Left lobe of liver (tissue), 2 donors: ENCODE measurements around the gene SEC22C. TPM values are rescaled to one million over a fixed set of nuclear protein-coding genes. Genes with fewer than 3 reads are reported as not detected.

Experiments used
- ATAC-seq: fragments of 200-7000 bp; cut with Tn5 transposase; one replicate; pipeline ENCODE4 v1.9.1; 2020; ENCODE audit warnings: mild to moderate bottlenecking, moderate library complexity
- DNase-seq: peaks from one replicate; pipeline ENCODE4 v3.0.0-alpha.2; 2020; ENCODE audit warnings: low spot score
- total RNA-seq: library from RNA; stranded (reverse); gene quantifications from one replicate; pipeline ENCODE4 v1.2.1, GENCODE V29; 2021
- donor health status: DM: no; HTN: no; CAD: no; lungs with moderate emphysema.
- donor health status: DM: no; HTN: yes; CAD: no.

Gene SEC22C
- total RNA-seq, 1 donor from 2014 or later: 14.2 TPM

DNA sequence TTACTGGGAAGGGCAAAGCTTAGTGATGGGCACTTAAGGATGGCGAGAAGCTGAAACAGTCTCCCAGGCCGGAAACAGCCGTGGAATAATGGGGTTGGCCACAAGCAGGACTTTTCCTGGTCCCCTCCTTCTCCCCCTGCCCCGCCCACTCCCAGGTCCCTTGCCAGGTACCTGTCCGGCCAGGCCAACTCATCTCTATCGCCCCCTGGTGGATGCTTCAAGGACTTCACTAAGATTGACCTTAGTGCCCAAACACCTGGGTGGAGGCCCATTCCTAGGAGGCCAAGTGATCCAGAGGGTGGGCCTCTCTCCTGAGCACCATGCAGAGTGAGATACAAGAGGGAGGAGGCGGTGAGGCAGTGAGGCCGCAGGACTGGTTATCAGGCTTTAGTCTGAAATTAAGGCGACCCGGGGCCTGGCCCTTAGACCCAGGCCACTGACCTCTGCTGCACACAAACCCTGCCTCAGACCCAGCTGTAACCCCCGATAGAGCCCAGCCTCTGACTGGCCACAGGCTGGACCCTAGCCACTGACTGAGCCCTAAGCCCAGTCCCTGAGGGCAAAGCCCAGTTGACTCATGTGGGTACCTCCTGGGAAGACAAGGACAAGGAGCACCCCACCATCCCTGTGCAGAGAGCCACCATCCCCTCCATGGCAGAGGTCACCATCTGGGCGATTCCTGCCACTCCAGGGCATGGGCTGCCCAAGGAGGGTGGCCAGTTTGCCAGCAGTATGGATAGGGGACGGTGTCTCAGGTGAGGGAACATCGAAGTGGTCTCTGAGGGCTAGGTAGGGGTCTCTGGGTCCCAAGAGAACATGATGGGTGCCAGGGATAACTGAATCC, 41.7 kb downstream of the SEC22C start:
- DNase-seq: peak; percentile 72
- ATAC-seq: peak; percentile 66

GRCh38 chr3:42537350-42537749, 44.4 kb downstream of the SEC22C start:
- ATAC-seq (no peak), DNase-seq (no peak)

- ATAC-seq (peak; percentile 75), DNase-seq (no peak)
Observed at GRCh38 chr3:42535981-42536784, 45.6 kb downstream of the SEC22C start.

- no peak for DNase-seq
Observed at GRCh38 chr3:42533161-42533897, 48.4 kb downstream of the SEC22C start.

GRCh38 chr3:42532229-42532628, 49.5 kb downstream of the SEC22C start:
- DNase-seq (no peak), ATAC-seq (no peak)

More at GRCh38 chr3:42533161-42533897, 48.4 kb downstream of the SEC22C start:
- ATAC-seq: no peak

DNA sequence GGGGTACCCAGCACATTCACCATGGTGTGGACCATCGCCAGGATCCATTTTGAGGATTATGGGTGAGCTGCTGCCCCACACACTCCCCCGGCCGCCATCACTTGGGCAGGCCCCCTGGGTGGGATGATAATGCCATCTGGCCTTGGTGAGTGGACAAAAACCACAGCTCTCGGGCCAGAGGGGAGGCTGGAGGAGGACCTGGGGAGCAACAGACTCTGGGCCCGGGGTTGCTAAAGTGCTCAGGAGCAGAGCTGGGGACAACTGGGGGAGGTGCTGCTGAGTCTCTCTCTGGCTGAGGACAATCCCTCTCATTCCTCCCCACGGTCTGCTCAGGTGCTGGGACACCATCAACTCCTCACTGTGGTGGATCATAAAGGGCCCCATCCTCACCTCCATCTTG, 50.3 kb downstream of the SEC22C start:
- ATAC-seq (no peak), DNase-seq (no peak)

DNA sequence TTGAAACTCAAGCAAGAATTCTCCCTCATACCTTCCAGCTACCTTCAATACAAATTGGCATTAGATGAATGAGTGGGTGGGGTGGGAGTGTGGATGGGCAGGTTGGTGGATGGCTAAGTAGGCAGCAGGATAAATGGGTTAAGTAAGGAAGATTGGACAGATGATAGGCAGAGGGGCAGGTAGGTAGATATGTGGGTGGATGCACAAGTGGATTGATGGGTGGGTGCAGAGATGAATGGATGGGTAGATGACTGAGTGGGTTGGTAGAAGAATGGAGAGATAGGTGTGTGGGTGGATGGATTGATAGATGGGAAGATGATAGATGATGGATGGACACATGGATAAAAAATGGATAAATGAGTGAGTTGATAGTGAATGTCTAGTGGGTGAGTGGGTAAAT, 51.7 kb downstream of the SEC22C start:
- ATAC-seq: no peak
- DNase-seq: no peak

DNA sequence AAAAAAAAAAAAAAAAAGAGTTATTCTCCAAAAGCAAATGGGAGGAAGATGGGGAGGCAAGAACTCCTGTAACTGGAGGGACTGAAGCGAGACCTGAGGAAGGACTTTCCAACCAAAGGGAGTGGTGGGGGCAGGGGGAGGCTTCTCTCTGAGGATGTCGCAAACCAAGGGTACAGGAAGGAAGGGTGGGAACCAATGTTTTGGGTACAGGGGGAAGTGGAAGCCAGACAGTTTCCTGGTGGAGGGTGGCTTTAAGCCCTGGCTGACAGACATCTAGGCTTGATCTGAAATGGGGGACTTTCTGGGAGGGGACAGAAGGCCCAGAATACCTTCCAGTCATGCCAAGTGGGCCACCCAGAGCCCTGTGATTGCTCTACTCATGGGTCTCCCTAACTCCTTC, 52.3 kb downstream of the SEC22C start:
- peak; percentile 56 for ATAC-seq

GRCh38 chr3:42527368-42527917, 54.3 kb downstream of the SEC22C start:
- ATAC-seq: no peak
- DNase-seq: no peak

More for the DNA sequence above, 52.3 kb downstream of the SEC22C start:
- no peak for DNase-seq

- no peak for DNase-seq
- ATAC-seq: peak; percentile 15
Observed at GRCh38 chr3:42526616-42527367, 55.0 kb downstream of the SEC22C start.

DNA sequence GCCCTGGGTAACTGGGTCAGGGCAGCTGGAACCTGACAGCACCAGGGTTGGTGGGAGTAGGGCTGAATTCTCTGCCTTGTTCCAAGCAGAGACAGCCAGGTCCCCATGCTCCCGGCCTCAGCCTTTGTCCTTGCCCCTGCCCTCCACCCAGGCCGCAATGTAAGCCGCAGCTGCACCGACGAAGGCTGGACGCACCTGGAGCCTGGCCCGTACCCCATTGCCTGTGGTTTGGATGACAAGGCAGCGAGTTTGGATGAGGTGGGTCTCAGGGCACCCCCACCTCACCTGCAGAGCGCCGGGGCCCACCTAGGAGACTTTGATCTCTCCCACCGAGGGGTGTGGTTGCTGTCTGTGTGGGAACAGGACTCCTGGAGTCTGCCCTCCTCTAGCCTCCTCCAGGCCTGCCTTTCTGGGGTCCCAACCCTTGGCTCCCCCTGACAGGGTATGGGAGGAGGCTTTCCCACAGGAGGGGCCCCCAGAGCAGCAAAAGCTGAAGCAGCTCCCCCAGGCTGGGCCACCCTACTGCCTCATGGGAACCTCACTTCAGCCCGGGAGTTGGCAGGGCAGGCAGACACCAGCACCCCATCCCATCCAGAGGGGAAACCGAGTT, 55.9 kb downstream of the SEC22C start:
- ATAC-seq: no peak
- DNase-seq: no peak

DNA sequence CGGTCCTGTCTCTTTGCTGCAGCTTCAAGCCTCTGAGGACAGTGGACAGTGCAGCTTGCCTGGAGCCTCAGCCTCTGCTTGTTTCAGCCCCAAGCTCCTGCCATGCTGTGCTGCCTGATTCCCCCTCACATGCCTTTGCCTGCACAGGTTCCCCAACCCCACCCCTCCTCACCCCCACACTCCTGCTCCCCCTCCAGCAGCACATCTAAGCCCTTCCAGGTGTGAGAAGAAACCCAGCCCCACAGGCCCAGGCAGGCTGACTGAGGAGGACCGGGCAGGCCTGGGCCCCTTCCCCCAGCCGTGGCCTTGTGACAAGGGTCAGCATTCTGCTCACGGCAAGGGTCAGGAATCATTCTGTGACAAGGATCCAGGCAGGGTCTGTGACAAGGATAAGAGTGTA, 56.6 kb downstream of the SEC22C start:
- ATAC-seq: no peak
- DNase-seq: no peak

- DNase-seq (no peak), ATAC-seq (no peak)
Observed at GRCh38 chr3:42524751-42525150, 57.0 kb downstream of the SEC22C start.

- ATAC-seq: no peak
- DNase-seq: no peak
Observed at GRCh38 chr3:42520906-42521305, 60.9 kb downstream of the SEC22C start.

GRCh38 chr3:42520336-42520735, 61.4 kb downstream of the SEC22C start:
- DNase-seq (no peak), ATAC-seq (no peak)

- DNase-seq (no peak), ATAC-seq (no peak)
Observed at GRCh38 chr3:42519568-42519962, 62.2 kb downstream of the SEC22C start.

DNA sequence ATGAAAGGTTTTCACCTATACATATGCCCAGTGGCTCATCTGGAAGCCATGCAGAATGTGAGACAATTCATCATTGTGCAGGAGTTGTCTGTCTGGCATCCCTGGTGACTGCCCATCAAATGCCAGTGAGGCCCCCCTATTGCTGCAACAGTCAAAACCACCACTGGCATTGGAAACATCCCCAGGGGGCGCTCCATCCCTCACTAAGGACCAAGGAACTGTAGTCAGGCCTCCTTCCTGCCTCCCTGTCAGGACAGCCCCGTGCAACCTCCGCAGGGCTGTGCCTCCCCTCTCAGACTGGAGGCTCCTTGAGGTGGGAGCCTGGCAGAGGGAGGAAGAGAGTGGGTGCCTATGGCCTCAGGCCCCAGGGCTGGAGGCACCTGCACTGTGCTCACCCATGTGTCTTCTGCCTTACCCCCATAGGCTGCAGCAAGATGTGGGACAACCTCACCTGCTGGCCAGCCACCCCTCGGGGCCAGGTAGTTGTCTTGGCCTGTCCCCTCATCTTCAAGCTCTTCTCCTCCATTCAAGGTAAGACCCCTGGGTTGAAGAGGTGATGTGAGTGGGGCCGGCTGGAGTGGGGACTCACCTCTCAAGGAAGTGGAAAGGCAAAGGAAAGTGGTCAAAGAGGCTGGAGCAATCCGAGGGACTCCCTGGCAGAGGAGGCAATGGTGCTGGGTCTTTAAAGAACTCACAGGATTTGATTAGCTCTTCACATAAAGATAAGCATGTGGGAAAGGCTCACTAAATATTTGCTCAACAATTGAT, 62.8 kb downstream of the SEC22C start:
- ATAC-seq (no peak), DNase-seq (no peak)

GRCh38 chr3:42517117-42517516, 64.7 kb downstream of the SEC22C start:
- DNase-seq (peak; percentile 66), ATAC-seq (peak; percentile 83)

- ATAC-seq (peak; percentile 42), DNase-seq (no peak)
Observed at GRCh38 chr3:42516443-42516842, 65.3 kb downstream of the SEC22C start.
